NCI-H526 treated with DMSO at 0.1 percent for 48 hours (cell line): ENCODE data around the gene NRP1.
"Not testable (repeated sequence)": the region's sequence is repeated elsewhere in the genome, so short reads cannot be mapped to it uniquely, and the experiment has no call there.

Source experiments
- DNase-seq: peaks from one replicate; lab custom pipeline; 2025; lab: John Stamatoyannopoulos, UW

The NRP1 gene

DNA sequence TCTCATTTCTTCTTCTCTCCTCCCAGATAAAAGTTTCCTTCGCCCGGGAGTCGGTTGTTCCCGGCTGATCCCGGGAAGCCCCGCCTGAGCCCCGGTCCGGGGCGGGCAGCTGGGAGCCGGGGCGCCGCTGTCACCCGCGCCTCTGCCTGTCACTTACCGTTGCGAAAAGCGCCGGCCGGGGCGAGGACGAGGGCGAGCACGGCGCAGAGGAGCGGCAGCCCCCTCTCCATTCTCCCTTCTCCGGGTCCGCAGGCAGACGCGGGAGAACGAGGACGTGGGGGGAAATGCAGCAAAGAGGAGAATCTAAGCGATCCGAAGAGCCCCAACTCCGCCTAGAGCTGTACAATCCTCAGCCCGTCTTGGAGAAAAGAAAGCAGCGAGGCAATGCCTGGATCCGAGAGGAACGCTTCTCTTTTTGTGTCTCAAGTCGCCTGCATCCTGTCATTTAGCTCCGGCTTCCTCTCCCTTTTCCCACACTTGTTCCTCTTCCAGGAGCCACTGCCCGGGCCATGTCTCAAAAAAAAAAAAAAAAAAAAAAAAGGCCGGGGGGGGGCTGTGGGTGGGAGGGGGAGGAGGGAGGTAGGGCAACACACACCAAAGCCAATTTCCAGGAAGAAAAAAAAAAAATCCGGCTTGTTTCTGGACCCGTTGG is at the start of gene NRP1:
Gene NRP1 (minus strand): TSS at position 515 of the 652 bp plus-strand sequence. CDS start 285 bp downstream, at position 230.
- DNase-seq = peak; percentile 30

DNA sequence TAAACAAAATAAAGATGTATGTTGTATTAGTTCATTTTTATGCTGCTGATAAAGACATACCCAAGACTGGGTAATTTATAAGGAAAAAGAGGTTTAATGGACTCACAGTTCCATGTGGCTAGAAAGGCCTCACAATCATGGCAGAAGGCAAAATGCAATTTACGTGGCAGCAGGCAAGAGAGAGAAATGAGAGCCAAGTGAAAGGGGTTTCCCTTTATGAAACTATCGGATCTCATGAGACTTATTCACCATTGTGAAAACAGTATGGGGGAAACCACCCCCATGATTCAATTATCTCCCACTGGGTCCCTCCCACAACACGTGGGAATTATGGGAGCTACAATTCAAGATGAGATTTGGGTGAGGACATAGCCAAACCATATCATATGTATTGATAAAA is 49.7 kb upstream of the NRP1 start:
- not testable (repeated sequence) for DNase-seq

DNA sequence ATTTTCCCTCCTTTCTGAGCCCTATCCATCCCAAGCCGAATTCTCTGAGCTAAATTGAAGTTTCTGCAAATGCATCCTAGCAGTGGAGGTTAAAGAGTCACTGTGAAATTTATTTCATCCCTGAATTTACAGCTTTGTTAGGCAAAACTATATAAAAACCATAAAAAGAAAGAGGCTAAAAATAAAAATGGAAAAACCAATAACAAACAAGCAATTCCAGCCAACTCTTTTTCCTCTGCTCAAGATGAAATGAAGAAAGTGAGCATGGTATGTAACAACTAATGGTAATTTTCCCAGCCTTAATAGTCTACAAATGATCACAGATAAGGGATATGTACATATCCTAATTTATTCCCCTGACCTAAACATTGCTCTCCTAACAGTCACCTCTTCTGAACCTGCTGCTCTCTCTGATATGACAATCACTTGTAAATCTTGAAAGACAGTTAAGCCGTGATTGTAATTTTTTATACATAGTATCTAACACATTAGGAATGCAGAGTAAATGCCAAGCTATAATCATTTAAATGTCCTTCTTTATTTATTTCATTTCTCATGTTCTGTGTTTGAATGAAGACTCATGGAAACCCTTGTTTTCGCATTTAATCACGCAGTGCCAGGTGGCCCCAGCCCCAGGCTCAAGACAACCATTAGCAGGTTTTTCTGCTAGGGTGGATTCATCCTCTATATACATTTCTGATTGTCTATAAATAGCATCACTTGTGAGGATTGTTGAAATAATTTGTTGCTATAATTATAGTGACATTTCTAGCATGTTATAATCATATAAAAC is 48.6 kb upstream of the NRP1 start:
- DNase-seq = no peak

DNA sequence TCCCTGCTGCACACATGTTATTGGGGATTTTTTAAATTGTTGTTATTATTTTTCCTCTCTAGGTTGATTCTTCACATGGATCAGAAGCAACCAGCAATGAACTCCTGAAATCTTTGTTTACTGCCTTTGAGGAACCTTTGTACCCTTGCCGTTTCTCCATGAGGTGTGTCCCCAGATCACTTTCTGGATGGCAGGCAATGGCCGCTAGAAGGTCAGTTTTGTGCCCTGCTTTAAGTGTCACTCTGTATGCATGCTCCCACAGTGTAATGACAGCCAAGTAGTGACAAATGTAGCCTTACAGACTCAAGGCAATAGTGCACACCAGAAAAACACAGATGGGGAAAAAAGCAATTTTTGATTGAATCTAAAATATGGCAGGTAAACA is 47.7 kb upstream of the NRP1 start:
- no peak for DNase-seq

DNA sequence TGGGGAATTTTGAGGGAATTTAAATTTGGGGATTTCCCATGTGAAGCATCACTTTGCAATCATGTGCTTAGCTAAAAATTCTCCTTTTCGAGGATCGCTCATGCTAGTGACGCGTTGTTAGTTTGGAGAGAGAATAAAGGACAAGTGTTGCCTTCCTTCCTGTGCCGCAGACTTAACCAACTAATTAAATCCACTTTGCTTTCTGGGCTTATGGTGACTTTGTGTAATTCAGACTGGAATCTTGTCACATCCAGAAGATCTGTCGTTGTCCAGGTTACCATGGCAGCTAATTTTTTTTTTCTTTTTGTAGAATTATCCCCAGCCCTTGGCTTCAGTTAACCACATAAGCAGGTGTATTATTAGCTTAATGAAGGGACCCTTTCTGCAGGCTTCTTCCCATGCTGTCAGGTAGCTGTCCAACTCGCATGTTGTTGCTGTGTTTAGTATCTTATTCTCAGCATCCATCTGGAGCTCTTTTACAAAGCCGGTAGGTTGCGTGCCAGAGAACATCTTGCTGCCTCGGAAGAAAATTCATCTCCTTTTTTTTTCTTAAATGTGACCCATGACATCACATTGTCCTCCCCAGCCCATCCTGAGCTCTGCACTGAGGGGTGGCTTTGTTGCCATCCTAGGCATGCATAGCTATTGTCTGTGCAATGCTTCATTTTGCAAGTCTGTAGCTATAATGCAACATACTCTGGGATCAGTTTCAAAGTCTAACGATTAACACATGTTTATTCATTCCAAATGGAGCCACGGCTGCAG is 47.2 kb upstream of the NRP1 start:
- no peak for DNase-seq

DNA sequence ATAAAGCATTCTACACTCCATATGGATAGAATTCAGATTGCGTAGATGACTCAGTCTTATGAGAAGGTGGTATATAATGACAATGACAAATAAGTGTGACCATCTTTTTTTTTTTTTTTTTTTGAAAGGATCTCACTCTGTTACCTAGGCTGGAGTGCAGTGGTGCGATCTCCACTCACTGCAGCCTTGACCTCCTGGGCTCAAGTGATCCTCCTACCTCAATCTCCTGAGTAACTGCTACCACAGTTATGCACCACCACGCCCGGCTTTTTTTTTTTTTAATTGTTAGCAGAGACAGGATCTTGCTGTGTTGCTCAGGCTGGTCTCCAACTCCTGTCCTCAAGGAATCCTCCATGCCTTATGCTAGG is 43.2 kb upstream of the NRP1 start:
- DNase-seq = no peak

DNA sequence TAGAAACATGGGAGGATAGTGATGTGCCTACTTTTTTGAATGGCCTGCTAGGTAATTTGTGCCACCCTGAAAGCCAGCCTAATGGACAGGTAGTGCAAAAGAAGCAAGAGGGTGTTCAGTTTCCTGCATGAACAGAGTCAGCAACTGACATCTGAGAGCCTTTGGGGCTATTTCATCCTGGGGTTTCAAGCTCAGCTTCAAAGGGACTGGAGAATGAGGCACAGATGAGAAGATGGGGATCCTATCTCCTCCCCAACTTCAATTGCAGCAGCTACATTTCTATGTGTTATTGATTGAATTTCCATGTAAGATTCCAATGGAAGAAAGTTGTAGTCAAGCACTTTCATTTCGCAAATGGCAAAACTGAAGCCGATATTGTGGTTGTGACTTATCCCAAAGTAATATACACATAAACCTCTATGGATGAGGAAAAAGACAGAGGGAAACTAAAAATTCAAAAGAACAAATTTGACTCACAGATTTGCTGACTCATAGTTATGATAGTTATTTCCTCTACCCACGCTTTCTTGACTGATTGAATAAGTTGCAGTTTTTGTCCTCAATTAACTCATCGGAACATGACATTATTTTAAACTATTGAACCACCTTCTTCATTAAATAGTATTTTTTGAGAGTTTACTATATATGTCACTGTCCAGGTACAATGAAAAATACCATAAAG is 42.6 kb upstream of the NRP1 start:
- DNase-seq = no peak

DNA sequence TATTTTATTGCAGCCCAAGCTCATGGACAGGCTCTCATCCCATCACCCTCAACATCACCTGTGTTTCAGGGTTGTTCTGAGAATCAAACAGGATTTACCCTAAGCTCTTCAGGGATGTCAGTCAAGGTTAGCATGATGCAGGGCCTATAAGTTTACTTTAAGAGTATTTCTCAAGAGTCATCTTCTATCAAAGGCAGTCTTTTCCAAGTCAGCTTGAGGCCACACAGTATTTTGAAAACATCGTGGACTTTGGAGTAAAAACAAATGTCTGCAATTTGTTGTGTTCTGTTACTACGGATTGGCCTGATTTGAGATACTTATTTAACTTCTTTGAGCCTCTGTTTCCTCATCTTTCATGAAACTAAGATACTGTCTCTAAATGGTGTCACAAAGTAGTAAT is 42.0 kb upstream of the NRP1 start:
- no peak for DNase-seq

DNA sequence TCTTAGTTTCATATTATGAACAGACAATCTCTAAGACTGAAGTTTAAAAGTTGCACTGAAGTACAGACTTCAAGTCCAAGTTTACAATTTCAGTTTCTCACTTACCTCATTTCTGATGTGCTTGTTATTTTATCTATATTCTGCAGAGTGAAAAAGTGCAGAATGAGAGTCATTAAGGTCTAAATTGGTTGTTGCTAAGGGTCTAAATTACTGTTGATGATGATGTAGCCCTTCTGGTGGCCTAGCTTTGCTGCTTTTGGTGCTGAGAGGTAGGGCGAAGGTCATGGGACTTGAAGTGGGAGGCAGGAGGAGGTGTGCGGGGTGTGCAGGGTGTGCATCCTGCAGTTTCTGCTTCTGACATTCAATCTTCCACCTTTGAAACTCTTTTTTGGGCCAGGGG is 38.8 kb upstream of the NRP1 start:
- DNase-seq = no peak

DNA sequence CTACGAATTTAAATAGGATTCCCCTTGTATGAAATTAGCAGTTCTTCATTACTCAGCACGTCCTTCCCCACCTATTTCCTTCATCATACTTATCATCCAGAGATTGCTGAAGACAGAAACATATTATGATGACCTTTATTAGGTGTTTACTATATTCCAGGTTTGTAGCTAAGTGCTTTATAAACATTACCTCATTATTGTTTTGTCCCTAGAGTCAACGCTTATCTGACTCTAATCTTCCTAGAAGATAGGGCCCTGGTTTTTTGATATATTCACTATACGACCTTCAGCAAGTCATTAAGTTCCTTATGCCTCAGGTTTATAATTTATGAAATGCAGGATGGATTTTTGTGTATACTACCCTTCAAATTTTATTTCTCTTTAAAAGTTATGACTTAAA is 36.8 kb upstream of the NRP1 start:
- no peak for DNase-seq

DNA sequence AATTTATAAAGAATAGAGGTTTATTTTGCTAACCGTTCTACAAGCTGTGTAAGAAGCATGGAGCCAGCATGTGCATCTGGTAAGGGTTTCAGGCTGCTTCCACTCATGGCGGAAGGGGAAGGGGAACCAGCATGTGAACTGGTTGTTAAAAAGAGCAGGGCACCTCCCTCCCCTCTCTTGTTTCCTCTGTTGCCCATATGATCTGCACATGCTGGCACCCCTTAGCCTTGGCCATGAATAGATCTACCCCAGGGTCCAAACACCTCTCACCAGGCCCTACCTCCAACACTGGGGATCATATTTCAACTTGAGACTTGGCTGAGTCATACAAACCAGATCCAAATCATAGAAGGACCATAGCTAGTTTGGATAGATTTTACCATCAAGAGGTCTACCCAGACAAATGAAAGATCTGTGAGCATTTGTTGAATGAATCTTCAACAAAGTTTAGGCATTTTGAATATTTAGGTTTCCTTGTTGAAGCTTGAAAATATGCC is 36.0 kb upstream of the NRP1 start:
- no peak for DNase-seq

DNA sequence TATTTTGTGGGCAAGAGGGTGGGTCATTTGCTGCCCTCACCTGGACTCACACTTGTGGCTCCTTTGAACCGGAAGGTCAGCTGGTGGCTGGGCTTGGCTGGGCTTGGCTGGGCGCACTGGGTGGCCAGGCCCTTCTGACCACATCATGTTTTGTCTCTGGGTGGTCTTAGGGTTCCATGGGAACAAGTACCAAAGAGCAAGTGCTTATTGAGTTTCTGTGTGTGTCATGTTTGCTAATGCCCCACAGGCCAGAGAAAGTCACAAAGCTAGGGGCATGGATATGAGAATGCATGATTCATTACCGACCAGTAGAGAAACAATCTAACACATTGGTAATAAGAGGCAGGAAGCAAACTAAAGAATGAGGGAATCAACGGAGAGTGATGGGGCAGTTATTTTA is 33.6 kb upstream of the NRP1 start:
- DNase-seq = no peak

DNA sequence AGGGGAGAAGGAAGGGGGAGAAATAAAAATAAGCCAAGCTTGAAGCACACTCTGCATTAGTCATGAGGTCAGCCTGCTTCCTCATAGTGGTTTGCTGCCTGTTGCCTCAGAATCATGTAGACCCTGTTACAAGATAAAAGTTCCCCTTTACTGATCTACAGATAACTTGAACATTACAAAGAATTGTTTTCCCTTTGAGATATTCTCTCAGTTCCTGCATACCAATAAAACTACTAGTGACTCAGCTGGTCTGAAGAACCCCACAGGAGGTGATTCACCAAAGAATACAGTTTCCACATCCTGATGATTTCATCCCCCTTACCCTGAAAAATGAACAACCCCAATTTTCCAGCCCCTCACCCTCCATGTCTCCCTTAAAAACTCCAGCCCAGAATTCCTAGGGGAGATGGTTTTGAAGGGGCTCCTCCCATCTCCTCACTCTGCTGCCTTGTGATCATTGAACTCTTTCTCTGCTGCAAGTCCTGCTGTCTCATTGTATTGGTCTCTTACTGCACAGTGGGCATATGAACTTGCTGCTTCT is 31.5 kb upstream of the NRP1 start:
- DNase-seq = no peak

DNA sequence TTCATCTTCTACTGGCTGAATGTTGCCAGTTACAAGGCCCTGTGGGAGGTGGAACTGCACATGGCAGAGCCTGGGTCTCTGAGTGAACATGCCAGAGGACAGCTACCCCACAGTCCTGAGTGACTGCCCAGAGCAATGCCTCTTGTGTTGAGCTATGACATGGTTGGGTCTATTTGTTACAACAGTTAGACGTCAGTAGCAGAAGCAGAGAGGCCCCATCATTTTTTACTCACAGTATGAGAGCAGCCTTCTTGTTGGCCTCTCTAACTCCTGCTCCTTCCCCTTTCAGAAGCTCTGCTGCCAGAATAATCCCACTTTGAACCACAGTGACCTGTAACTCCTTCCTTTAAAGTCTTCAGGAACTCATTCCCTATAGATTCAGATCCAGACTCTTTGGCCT is 30.8 kb upstream of the NRP1 start:
- DNase-seq = no peak

DNA sequence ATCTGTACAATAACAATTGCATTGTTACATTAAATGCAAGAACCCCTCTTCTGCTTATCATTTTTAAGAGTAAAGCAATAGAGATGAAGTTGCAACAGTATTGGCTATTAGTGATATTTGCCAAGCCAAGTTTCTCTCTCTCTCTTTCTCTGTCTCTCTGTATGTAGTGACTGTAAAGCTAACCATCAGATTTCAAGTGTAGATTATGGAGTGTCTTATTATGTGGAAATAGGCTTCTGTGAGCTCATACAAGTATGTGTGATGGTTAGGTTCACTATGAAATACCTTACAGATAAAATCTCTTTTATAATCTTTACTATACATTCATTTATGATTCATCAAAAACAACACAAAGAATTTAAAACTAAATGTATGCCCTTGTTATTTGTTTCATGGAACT is 28.6 kb upstream of the NRP1 start:
- no peak for DNase-seq

DNA sequence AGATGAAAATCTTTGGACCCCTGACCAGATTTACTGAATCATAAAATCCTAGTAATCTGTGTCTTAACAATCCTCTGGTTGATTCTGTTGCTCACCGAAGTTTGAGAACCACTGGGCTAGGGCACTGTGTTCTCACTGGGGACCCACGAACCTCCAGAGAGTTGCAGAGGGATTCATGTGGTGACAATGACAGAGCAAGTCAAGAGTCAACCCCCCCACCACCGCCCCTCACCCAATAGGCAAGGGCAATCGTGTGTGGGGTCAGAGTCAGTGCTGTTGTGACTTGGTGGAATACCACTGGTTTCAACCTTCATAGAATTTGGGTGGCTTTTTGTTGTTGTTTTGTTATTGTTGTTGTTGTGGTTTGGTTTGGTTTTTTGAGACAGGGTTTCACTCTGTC is 23.5 kb upstream of the NRP1 start:
- DNase-seq = no peak

DNA sequence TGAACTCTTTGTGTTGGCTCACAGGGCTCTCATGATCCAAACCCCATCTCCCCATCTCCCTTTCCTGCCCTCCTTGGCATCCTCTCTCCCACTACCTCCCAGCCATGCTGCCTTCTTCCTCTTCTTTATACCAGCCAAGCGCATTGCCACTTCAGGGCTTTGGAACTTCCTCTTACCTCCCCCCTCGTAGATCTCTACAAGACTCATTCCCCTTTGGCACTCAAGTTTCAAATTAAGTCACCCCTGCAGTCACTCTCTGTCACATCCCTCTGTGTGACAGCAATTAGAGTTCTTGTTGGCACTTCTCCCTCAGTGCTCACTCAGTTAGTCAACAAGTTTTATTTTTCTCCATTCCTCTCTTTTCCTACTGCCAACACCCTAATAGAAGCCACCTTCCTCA is 20.8 kb upstream of the NRP1 start:
- no peak for DNase-seq

DNA sequence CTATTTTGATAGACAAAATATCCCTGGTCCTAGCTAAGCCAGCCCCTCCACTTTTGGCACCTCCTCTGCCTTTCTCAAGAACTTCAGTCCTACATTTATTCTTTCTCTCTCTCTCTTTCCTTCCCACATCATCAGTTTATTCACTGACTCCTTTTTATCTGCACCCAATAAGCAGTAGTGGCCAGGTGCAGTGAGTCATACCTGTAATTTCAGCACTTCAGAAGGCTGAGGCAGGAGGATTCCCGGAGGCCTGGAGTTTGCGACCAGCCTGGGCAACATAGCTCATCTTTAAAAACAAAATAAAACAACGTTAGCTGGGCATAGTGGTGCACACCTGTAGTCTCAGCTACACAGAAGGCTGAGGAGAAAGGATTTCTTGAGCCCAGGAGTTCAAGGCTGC is 19.4 kb upstream of the NRP1 start:
- DNase-seq = no peak

DNA sequence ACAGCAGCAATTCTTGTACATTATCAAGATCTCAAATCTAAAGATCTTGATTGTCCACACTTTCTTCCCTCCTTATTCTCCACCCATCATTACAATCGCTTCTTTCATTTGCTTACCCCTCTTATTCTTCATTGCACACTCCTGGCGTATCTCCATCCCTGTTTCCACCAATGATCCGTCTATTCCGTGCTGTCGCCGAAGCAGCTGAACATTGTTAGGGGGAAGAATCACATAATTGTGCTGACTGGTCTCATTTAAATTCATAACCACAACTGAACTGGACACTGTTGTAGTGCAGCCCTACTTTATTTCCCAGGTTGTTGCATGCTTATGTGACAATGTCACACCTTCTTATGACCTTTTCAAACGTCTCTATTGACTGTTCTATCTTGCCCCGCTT is 18.9 kb upstream of the NRP1 start:
- peak; percentile 47 for DNase-seq

DNA sequence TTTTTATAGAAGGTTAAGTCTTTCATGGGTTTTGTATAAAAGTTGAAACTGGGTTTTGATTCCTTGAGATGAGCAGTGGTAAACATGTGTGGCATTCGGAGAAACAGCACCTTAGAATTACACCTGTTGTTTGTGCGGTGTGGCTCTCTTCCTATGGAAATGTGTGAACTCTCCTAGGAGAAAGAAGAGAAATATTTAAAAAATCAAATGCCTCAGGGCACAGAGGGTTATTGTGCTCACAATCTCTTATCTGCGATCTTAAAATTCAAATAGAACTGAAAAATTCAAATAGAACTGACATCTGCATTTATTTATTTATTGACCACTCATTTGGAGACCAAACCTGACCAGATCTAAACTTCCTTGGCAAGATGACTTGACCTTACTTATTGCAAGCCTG is 18.1 kb upstream of the NRP1 start:
- peak; percentile 82 for DNase-seq

DNA sequence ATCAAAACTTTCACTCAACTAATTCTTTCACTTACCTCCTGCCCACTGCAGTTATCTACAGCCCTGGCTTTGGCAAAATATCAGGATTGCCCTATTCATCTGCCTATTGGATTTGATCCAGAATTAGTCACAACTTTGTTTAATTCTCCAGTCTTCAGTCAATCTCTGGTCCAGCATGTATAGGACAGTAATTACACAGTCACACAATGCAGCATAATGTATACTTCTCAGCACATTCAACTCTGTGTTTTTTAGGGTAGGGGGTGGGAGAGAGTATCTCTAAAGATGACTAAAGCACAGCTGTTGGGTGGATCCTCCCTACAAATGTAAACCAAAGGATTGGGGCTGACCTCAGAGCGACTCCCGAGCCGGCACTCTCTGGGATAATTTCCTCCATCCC is 17.7 kb upstream of the NRP1 start:
- no peak for DNase-seq

DNA sequence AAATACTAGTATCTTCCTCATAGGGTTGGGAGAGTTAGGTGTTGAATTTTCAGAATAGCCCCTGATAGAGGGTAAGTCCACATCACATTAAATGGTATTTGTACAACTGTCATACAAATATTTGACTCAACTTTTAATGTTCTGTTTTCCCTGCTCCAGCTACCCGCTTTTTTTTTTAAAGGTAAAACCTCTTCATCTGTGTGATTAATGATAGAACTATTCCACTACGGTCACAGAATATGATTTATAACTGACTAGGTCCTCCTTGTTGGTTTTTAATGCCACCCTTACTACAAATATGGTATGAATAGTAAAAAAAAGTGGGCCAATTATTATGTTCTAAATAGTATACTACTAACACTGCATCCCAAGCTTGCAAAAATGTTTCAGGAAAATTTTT is 15.6 kb upstream of the NRP1 start:
- no peak for DNase-seq
